ENCODE results near the gene CASTOR1. TPM values are rescaled to one million over a fixed set of nuclear protein-coding genes. Genes with fewer than 3 reads are reported as not detected.

CASTOR1 gene
- 18.9 and 24.0 TPM in 2 replicates for total RNA-seq

GRCh38 chr22:30289141-30289979 lies at the start of gene CASTOR1:
TSS of gene CASTOR1 (minus strand) at chr22:30289505. CDS start at chr22:30289497, 8 bp downstream.

GRCh38 chr22:30326706-30327362 lies 37.5 kb upstream of the CASTOR1 start, which contains the start of gene TBC1D10A:
TSS of gene TBC1D10A (minus strand) at chr22:30326941. CDS start at chr22:30326881, 60 bp downstream.

GRCh38 chr22:30266445-30267381 lies 22.6 kb downstream of the CASTOR1 start, which contains the start of gene OSM:
TSS of gene OSM (minus strand) at chr22:30266851. CDS start at chr22:30266799, 52 bp downstream.

GRCh38 chr22:30245985-30246813 lies 43.1 kb downstream of the CASTOR1 start, which contains the start of gene LIF:
TSS of gene LIF (minus strand) at chr22:30246759. CDS start at chr22:30246695, 64 bp downstream.

Other genes with a start within 250 kb of the CASTOR1 start
- gene HORMAD2, start 209.0 kb downstream of the CASTOR1 start, total RNA-seq = not detected in 2 replicates
- gene LIF, start 42.7 kb downstream of the CASTOR1 start, total RNA-seq = 0.19 and 0.54 TPM in 2 replicates
- gene OSM, start 22.7 kb downstream of the CASTOR1 start, total RNA-seq = not detected in 2 replicates
- gene TBC1D10A, start 37.4 kb upstream of the CASTOR1 start, total RNA-seq = 16.5 and 16.6 TPM in 2 replicates
- gene SF3A1, start 67.4 kb upstream of the CASTOR1 start, total RNA-seq = 47.0 and 70.0 TPM in 2 replicates
- gene CCDC157, start 67.5 kb upstream of the CASTOR1 start, total RNA-seq = 0.73 and 1.5 TPM in 2 replicates
- 13.3 and 19.8 TPM in 2 replicates for gene RNF215, start 97.9 kb upstream of the CASTOR1 start, total RNA-seq
- gene SEC14L2, start 107.5 kb upstream of the CASTOR1 start, total RNA-seq = 11.5 and 30.1 TPM in 2 replicates
- gene MTFP1, start 136.3 kb upstream of the CASTOR1 start, total RNA-seq = 6.4 and 14.3 TPM in 2 replicates
- not detected in 2 replicates for gene SEC14L3, start 182.5 kb upstream of the CASTOR1 start, total RNA-seq
- 0.15 TPM in 1 of 2 replicates, not detected in the other for gene SEC14L4, start 216.2 kb upstream of the CASTOR1 start, total RNA-seq

Measured in cardiac ventricle fibroblast (primary cell).